Measurements from ENCODE around the gene ZNF214.

ZNF214 gene

DNA sequence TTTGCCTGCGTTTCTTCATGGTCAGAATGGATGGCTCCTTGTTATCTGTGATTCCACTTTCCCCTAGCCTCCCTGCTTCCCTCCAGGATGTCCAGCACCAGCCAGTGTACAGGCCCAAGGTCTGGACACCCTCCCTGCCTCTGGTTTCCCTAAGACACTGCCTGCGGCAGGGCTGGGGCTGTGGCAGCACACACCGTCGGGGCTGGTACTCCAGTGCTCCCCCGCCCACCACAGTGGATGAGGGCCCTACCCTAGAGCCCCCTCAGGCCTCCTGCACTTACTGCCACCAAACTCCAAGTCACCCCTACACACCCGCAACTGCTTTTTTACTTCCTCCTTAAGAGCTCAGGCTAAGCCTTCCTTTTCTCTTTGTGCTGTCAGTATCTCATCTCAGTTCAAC is 28.9 kb downstream of the ZNF214 start:
- peak overlapping the region; percentile 26 for H2BK12ac ChIP-seq (ENCODE audit: low read length)
- H4K8ac ChIP-seq (ENCODE audit: low read depth, low read length), result peak overlapping the region; percentile 77
- H3K79me1 ChIP-seq (ENCODE audit: low read depth, low read length), result no peaks in the 10 kb centered on the region
- H3K4me2 ChIP-seq (ENCODE audit: insufficient read depth, low read length, poor library complexity, severe bottlenecking), result no peak overlapping the region
- H2AFZ ChIP-seq (ENCODE audit: low read length), result no peak overlapping the region
- H3K9ac ChIP-seq (ENCODE audit: low read depth, low read length, poor library complexity), result no peak overlapping the region
- H3K4ac ChIP-seq (ENCODE audit: low read length), result no peak overlapping the region
- H3K36me3 ChIP-seq (replicated peaks in 1 of 2; ENCODE audit: control insufficient read depth in 2 of 2, insufficient read depth in 2 of 2, low read length in 2 of 2), result no peaks in the 10 kb centered on the region
- H3K4me1 ChIP-seq (ENCODE audit: control insufficient read depth in 2 of 2, insufficient read depth in 1 of 2, low read depth in 1 of 2, low read length in 2 of 2), result peaks cover 0 to 2% of the 10 kb centered on the region in 2 donors
- DNase-seq (ENCODE audit: low spot score), result no peak
- H3K27me3 ChIP-seq (ENCODE audit: control insufficient read depth in 3 of 3, insufficient read depth in 3 of 3, low read depth in 1 of 3, low read length in 3 of 3), result no peaks in the 10 kb centered on the region
- H2BK15ac ChIP-seq (ENCODE audit: low read length), result no peak overlapping the region
- no peak overlapping the region for H3K4me3 ChIP-seq (ENCODE audit: low read length in 2 of 2)
- no peaks in the 10 kb centered on the region for H3K9me3 ChIP-seq (replicated peaks in 1 of 2; ENCODE audit: control insufficient read depth in 2 of 2, insufficient read depth in 1 of 2, low read depth in 1 of 2, low read length in 2 of 2)
- no peak overlapping the region for H2AK5ac ChIP-seq (ENCODE audit: low read depth, low read length)
- H2BK5ac ChIP-seq (ENCODE audit: low read length), result no peak overlapping the region
- WGBS, 2 donors (ENCODE audit: extremely low coverage in 2 of 2, insufficient read length in 2 of 2, insufficient replicate concordance in 1 of 2), result no CpG with 5 or more reads among the region's 6 CpGs
- H3K14ac ChIP-seq (ENCODE audit: low read length), result peak overlapping the region; percentile 94
- H3K23ac ChIP-seq (ENCODE audit: low read depth, low read length, poor library complexity), result no peak overlapping the region
- no peak overlapping the region for H4K91ac ChIP-seq (ENCODE audit: low read depth, low read length, poor library complexity)
- peak overlapping the region; percentile 21 for H2BK120ac ChIP-seq (ENCODE audit: low read depth, low read length)
- H3K18ac ChIP-seq (ENCODE audit: low read length), result peak overlapping the region; percentile 76
- no peak overlapping the region for H3K27ac ChIP-seq (replicated peaks; ENCODE audit: low read length)

DNA sequence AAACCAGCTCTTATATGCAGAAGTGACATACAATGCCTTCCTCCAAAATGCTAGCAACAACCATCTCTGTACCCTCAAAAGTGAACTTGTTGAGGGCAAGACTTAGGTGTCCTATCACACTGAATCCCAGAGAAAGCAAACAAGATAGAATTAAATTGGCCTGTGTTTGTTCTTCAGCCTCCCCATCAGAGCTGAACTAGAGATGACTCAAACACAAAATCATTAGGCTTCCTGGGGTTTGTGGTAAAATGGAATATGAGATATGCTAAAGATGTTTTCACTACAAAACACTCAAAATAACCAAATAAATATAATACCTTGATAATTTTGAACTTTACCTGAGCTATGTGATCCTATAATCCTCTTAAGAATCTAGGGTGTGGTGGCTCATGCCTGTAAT is 31.6 kb downstream of the ZNF214 start:
- Histone ChIP-seq H3K27ac (replicated peaks; ENCODE audit: low read length) (no peak overlapping the region), H3K18ac (ENCODE audit: low read length) (no peak overlapping the region), H3K4me1 (ENCODE audit: control insufficient read depth in 2 of 2, insufficient read depth in 1 of 2, low read depth in 1 of 2, low read length in 2 of 2) (peaks cover 0 to 2% of the 10 kb centered on the region in 2 donors)

DNA sequence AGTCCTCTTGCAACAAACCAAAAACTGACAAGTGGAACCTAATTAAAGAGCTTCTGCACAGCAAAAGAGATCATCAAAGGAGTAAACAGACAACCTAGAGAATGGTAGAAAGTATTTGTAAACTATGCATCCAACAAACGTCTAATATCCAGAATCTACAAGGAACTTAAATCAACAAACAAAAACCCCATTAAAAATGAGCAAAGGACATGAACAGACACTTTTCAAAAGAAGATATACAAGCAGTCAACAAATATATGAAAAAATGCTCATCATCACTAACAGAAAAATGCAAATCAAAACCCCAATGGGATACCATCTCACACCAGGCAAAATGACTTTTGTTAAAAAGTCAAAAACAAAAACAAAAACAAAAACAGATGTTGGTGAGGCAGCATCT is 33.7 kb downstream of the ZNF214 start:
- Histone ChIP-seq H2BK120ac (ENCODE audit: low read depth, low read length) (no peak overlapping the region), H2BK5ac (ENCODE audit: low read length) (no peak overlapping the region), H3K4me1 (ENCODE audit: control insufficient read depth in 2 of 2, insufficient read depth in 1 of 2, low read depth in 1 of 2, low read length in 2 of 2) (peaks cover 0 to 2% of the 10 kb centered on the region in 2 donors), H3K36me3 (replicated peaks in 1 of 2; ENCODE audit: control insufficient read depth in 2 of 2, insufficient read depth in 2 of 2, low read length in 2 of 2) (no peaks in the 10 kb centered on the region), H3K4ac (ENCODE audit: low read length) (no peak overlapping the region), H4K8ac (ENCODE audit: low read depth, low read length) (no peak overlapping the region), H3K4me2 (ENCODE audit: insufficient read depth, low read length, poor library complexity, severe bottlenecking) (no peak overlapping the region), H2BK15ac (ENCODE audit: low read length) (no peak overlapping the region), H2AK5ac (ENCODE audit: low read depth, low read length) (no peak overlapping the region), H3K18ac (ENCODE audit: low read length) (no peak overlapping the region), H3K79me1 (ENCODE audit: low read depth, low read length) (no peaks in the 10 kb centered on the region), H3K9ac (ENCODE audit: low read depth, low read length, poor library complexity) (no peak overlapping the region), H3K9me3 (replicated peaks in 1 of 2; ENCODE audit: control insufficient read depth in 2 of 2, insufficient read depth in 1 of 2, low read depth in 1 of 2, low read length in 2 of 2) (no peaks in the 10 kb centered on the region), H3K27ac (replicated peaks; ENCODE audit: low read length) (no peak overlapping the region), H3K4me3 (ENCODE audit: low read length in 2 of 2) (no peak overlapping the region), H2AFZ (ENCODE audit: low read length) (no peak overlapping the region), H3K27me3 (ENCODE audit: control insufficient read depth in 3 of 3, insufficient read depth in 3 of 3, low read depth in 1 of 3, low read length in 3 of 3) (no peaks in the 10 kb centered on the region), H2BK12ac (ENCODE audit: low read length) (no peak overlapping the region), H3K14ac (ENCODE audit: low read length) (no peak overlapping the region), H3K23ac (ENCODE audit: low read depth, low read length, poor library complexity) (no peak overlapping the region), H4K91ac (ENCODE audit: low read depth, low read length, poor library complexity) (no peak overlapping the region)
- no peak for DNase-seq (ENCODE audit: low spot score)
- no CpG with 5 or more reads among the region's 1 CpG for WGBS, 2 donors (ENCODE audit: extremely low coverage in 2 of 2, insufficient read length in 2 of 2, insufficient replicate concordance in 1 of 2)

More for the DNA sequence above, 31.6 kb downstream of the ZNF214 start:
- Histone ChIP-seq H2BK120ac (ENCODE audit: low read depth, low read length) (no peak overlapping the region), H2BK15ac (ENCODE audit: low read length) (no peak overlapping the region), H3K9me3 (replicated peaks in 1 of 2; ENCODE audit: control insufficient read depth in 2 of 2, insufficient read depth in 1 of 2, low read depth in 1 of 2, low read length in 2 of 2) (no peaks in the 10 kb centered on the region), H3K14ac (ENCODE audit: low read length) (no peak overlapping the region), H3K9ac (ENCODE audit: low read depth, low read length, poor library complexity) (no peak overlapping the region), H3K36me3 (replicated peaks in 1 of 2; ENCODE audit: control insufficient read depth in 2 of 2, insufficient read depth in 2 of 2, low read length in 2 of 2) (no peaks in the 10 kb centered on the region), H2BK5ac (ENCODE audit: low read length) (no peak overlapping the region), H2AFZ (ENCODE audit: low read length) (no peak overlapping the region), H3K79me1 (ENCODE audit: low read depth, low read length) (no peaks in the 10 kb centered on the region), H2BK12ac (ENCODE audit: low read length) (no peak overlapping the region), H2AK5ac (ENCODE audit: low read depth, low read length) (no peak overlapping the region), H3K4me2 (ENCODE audit: insufficient read depth, low read length, poor library complexity, severe bottlenecking) (no peak overlapping the region), H3K23ac (ENCODE audit: low read depth, low read length, poor library complexity) (no peak overlapping the region), H3K4me3 (ENCODE audit: low read length in 2 of 2) (no peak overlapping the region), H4K8ac (ENCODE audit: low read depth, low read length) (no peak overlapping the region), H3K27me3 (ENCODE audit: control insufficient read depth in 3 of 3, insufficient read depth in 3 of 3, low read depth in 1 of 3, low read length in 3 of 3) (no peaks in the 10 kb centered on the region), H4K91ac (ENCODE audit: low read depth, low read length, poor library complexity) (no peak overlapping the region), H3K4ac (ENCODE audit: low read length) (no peak overlapping the region)
- DNase-seq (ENCODE audit: low spot score), result no peak

DNA sequence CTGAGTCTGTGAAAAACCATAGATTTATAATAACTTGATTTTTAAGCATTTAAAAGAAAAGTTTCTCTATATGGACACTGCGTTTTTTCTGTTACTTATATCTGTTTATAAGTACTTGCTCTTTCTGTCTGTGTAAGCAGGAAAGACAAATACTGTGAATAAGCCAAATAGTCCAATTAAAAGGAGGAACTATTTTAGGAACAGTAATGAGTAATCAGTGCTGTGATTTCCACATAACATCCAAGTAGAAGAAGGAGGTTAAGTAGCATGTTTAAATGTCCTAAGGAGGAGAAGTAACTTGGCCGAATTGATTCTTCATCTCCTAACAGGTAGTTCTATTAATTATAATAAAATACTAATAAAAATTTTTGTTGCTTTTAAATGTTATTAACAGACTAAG is 40.8 kb downstream of the ZNF214 start:
- no peak overlapping the region for H2AFZ ChIP-seq (ENCODE audit: low read length)
- H2BK5ac ChIP-seq (ENCODE audit: low read length), result no peak overlapping the region
- H3K27me3 ChIP-seq (ENCODE audit: control insufficient read depth in 3 of 3, insufficient read depth in 3 of 3, low read depth in 1 of 3, low read length in 3 of 3), result no peaks in the 10 kb centered on the region
- H3K23ac ChIP-seq (ENCODE audit: low read depth, low read length, poor library complexity), result no peak overlapping the region
- no peak overlapping the region for H3K4me2 ChIP-seq (ENCODE audit: insufficient read depth, low read length, poor library complexity, severe bottlenecking)
- no peak overlapping the region for H3K4me3 ChIP-seq (ENCODE audit: low read length in 2 of 2)
- no peaks in the 10 kb centered on the region for H3K79me1 ChIP-seq (ENCODE audit: low read depth, low read length)
- no CpG with 5 or more reads among the region's 2 CpGs for WGBS, 2 donors (ENCODE audit: extremely low coverage in 2 of 2, insufficient read length in 2 of 2, insufficient replicate concordance in 1 of 2)
- H3K18ac ChIP-seq (ENCODE audit: low read length), result no peak overlapping the region
- H3K36me3 ChIP-seq (replicated peaks in 1 of 2; ENCODE audit: control insufficient read depth in 2 of 2, insufficient read depth in 2 of 2, low read length in 2 of 2), result no peaks in the 10 kb centered on the region
- H4K8ac ChIP-seq (ENCODE audit: low read depth, low read length), result no peak overlapping the region
- no peak overlapping the region for H3K9ac ChIP-seq (ENCODE audit: low read depth, low read length, poor library complexity)
- no peak overlapping the region for H2BK12ac ChIP-seq (ENCODE audit: low read length)
- H3K9me3 ChIP-seq (replicated peaks in 1 of 2; ENCODE audit: control insufficient read depth in 2 of 2, insufficient read depth in 1 of 2, low read depth in 1 of 2, low read length in 2 of 2), result no peaks in the 10 kb centered on the region
- no peak overlapping the region for H3K4ac ChIP-seq (ENCODE audit: low read length)
- no peak overlapping the region for H2BK120ac ChIP-seq (ENCODE audit: low read depth, low read length)
- no peak overlapping the region for H4K91ac ChIP-seq (ENCODE audit: low read depth, low read length, poor library complexity)
- no peaks in the 10 kb centered on the region for H3K4me1 ChIP-seq (ENCODE audit: control insufficient read depth in 2 of 2, insufficient read depth in 1 of 2, low read depth in 1 of 2, low read length in 2 of 2)
- no peak overlapping the region for H3K14ac ChIP-seq (ENCODE audit: low read length)
- no peak for DNase-seq (ENCODE audit: low spot score)
- no peak overlapping the region for H3K27ac ChIP-seq (replicated peaks; ENCODE audit: low read length)
- no peak overlapping the region for H2AK5ac ChIP-seq (ENCODE audit: low read depth, low read length)
- no peak overlapping the region for H2BK15ac ChIP-seq (ENCODE audit: low read length)

Data from neuronal stem cell (in vitro differentiated cells).